D721Med (cell line): ENCODE data around the gene C1QTNF1.

ENCODE experiments used
- DNase-seq: peaks from one replicate; pipeline ENCODE4 v3.0.0; 2011; ENCODE audit warnings: low spot score; ENCODE audit not compliant: insufficient read length
- FAIRE-seq: peaks from 2 replicates; lab custom pipeline; 2011; peaks lifted over from hg19 to GRCh38; lab: Jason Lieb, UNC
- TF ChIP-seq, protein P1 (sequence below): IDR thresholded peaks from 2 replicates; pipeline ENCODE4 v1.5.1; 2012; ENCODE audit warnings: mild to moderate bottlenecking, control low read depth; ENCODE audit not compliant: insufficient read depth; ENCODE audit errors: missing control alignments

Gene C1QTNF1

DNA sequence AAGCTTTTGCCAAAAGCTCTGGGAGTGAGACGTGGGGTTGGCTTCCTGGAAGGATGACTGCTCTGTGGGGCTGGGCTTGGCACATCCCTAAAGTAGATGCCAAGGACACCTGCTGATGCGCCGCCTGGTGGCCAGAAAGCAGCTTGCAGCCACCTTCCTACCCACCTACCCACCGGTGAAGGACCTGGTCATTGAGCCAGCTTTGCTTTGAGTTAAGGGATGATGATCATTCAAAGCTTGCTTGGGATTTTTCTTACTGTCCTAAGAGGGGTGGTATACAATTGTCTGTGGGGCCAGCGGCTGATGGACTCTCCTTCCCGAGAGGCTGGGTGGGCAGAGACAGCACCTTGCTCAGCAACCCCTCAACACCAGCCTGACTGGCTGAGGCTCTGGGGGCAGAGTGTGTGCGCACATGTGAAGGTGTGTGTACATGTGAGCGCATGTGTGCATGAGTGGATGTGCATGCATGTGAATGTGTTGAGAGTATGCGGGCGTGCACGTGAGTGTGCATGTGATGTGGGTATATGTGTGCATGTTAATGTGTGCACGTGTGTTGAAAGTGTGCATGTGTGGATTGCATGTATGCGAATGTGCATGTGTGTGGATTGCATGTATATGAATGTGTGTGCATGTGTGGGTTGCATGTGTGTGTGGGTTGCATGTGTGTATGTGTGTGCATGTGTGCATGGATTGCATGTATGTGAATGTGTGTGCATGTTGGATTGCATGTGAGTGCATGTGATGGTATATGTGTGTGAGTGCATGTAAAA, 18.6 kb downstream of the C1QTNF1 start:
- DNase-seq: peak; percentile 90
- no peak for FAIRE-seq
- TF ChIP-seq, protein P1, sequence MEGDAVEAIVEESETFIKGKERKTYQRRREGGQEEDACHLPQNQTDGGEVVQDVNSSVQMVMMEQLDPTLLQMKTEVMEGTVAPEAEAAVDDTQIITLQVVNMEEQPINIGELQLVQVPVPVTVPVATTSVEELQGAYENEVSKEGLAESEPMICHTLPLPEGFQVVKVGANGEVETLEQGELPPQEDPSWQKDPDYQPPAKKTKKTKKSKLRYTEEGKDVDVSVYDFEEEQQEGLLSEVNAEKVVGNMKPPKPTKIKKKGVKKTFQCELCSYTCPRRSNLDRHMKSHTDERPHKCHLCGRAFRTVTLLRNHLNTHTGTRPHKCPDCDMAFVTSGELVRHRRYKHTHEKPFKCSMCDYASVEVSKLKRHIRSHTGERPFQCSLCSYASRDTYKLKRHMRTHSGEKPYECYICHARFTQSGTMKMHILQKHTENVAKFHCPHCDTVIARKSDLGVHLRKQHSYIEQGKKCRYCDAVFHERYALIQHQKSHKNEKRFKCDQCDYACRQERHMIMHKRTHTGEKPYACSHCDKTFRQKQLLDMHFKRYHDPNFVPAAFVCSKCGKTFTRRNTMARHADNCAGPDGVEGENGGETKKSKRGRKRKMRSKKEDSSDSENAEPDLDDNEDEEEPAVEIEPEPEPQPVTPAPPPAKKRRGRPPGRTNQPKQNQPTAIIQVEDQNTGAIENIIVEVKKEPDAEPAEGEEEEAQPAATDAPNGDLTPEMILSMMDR: peak; percentile 97

DNA sequence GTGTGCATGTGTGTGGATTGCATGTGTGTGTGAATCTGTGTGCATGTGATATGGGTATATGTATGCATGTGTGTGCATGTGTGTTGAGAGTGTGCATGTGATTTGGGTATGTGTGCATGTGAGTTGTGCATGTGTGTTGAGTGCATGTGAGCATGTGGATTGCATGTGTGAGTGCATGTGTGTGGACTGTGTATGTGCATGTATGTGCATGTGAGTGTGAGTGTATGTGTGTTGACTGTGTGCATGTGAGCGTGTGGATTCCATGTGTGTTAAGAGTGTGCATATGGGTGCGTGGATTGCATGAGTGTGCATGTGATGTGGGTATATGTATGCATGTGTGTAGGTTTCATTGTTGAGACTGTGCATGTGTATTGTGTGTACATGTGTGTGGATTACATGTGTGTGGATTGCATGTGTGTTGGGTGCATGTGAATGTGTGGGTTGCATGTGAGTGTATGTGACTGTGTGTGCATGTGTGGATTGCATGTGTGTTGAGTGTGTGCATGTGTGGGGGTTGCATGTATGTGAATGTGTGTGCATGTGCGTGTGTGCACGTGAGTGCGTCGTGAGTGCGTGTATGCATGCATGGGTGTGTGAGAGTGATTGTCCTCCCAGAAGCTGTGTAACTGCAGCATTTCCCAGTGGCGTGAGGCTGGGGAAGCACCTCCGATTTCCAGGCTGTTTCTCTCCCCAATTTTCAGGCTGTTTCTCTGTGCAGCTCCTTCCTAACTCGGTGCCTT, 19.4 kb downstream of the C1QTNF1 start:
- no peak for DNase-seq

DNA sequence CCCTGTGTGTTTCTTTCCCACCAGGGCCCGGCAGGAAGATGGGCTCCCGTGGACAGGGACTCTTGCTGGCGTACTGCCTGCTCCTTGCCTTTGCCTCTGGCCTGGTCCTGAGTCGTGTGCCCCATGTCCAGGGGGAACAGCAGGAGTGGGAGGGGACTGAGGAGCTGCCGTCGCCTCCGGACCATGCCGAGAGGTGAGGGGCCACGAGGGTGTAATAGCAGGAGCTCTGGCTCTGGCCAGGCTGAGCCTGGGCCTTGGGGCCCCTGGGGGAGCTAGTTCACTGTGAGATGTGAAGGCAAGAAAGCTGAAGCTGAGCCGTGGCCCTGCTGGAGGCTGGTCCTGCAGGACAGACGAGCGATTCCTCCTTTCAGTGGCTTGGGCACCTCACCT, 20.0 kb downstream of the C1QTNF1 start:
- no peak for FAIRE-seq
- TF ChIP-seq, protein P1: no peak
- no peak for DNase-seq

More for the DNA sequence above, 19.4 kb downstream of the C1QTNF1 start:
- no peak for FAIRE-seq
- TF ChIP-seq, protein P1: no peak

DNA sequence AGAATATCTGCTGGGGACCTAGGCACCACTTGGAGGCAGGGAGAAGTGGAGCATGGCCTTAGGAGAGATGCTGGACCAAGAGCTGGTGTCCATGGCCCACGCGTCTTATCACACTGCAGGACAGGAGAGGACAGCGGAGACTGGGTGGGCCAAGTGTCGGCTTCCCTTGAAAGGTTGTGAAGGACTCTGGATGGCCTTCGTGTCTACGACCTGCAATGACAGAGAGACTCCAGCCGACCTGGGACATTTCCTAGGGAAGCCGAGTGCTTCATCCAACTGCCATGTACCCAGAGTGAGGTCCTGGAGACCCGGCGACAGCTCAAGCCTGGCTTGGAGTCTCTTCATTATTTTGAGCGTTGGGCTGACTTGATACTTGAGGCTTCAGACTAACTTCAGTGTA, 20.5 kb downstream of the C1QTNF1 start:
- DNase-seq (no peak), FAIRE-seq (no peak)
- TF ChIP-seq, protein P1: no peak

DNA sequence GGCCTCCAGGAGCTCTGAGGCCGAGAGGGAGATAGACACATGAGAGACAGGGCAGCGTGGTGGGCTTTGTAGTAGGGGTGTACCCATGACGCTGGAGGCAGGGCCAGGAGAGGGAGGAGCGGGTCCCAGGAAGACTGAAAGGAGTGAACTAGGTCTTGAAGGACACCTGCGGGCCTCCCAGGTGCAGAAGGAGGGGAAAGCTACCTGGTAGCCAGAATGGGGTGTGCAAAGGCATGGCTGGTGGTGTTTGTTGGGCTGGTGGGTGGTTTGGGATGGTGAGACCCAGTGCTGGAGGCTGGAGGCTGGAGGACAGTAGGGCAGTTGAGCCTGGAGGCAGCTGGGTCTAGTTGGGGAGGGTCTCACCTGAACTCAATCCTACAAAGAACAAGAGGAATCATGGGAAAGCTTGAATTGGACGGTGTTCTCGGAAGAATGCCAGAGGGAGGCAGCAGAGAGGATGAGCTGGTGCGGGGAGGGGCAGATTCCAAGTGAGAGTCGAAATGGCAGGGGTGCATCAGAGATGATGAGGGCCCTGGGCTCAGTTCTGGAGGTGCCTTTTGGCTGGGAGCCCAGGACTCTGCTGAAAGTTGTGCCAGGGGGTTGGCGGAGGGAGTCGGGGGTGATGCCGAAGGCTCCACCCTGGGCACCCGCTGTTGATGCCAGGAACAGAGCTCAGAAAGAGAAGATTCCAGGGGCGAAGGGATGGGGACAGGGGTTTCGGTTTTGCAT, 21.2 kb downstream of the C1QTNF1 start:
- TF ChIP-seq, protein P1: no peak
- no peak for FAIRE-seq
- no peak for DNase-seq

DNA sequence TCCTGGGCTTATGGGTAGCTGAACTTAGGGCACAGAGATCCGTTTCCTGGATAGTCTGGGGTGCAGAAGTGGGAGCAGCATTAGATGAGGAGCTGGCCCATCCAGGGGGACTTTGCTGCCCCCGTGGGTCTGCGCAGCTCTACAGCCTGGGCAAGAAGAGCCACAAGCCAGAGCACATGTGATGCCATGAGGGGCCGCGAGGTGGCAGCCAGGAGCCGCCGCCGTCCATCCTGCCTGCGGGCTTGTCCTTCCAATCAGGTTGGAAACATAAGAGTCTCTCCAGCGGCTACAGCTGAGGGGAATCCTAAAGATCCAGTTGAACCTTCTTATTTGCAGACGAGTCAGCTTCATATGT, 21.9 kb downstream of the C1QTNF1 start:
- no peak for FAIRE-seq
- TF ChIP-seq, protein P1: peak; percentile 96
- DNase-seq: peak; percentile 90
